ENCODE results near the gene FNIP2.
"Not testable (repeated sequence)": the region's sequence is repeated elsewhere in the genome, so short reads cannot be mapped to it uniquely, and the experiment has no call there.

Gene FNIP2

GRCh38 chr4:158927774-158928173 is 158.9 kb downstream of the FNIP2 start:
- DNase-seq; in situ Hi-C loops (cut with MboI; ENCODE audit: low pct_unique_long_range_greater_than_20kb, low sequenced_read_pairs): not testable (repeated sequence)

GRCh38 chr4:158929939-158930638 is 161.3 kb downstream of the FNIP2 start:
- in situ Hi-C loops (cut with MboI; ENCODE audit: low pct_unique_long_range_greater_than_20kb, low sequenced_read_pairs) = no loop called here
- no peak for DNase-seq

- in situ Hi-C loops (cut with MboI; ENCODE audit: low pct_unique_long_range_greater_than_20kb, low sequenced_read_pairs) = no loop called here
- DNase-seq = no peak
Measured at GRCh38 chr4:158930639-158930972, 161.8 kb downstream of the FNIP2 start.

- in situ Hi-C loops (cut with MboI; ENCODE audit: low pct_unique_long_range_greater_than_20kb, low sequenced_read_pairs) = no loop called here
Measured at GRCh38 chr4:158933236-158933635, 164.4 kb downstream of the FNIP2 start.

GRCh38 chr4:158934996-158935669 is 166.3 kb downstream of the FNIP2 start:
- DNase-seq = no peak
- in situ Hi-C loops (cut with MboI; ENCODE audit: low pct_unique_long_range_greater_than_20kb, low sequenced_read_pairs) = no loop called here

More at GRCh38 chr4:158933236-158933635, 164.4 kb downstream of the FNIP2 start:
- no peak for DNase-seq

- in situ Hi-C loops (cut with MboI; ENCODE audit: low pct_unique_long_range_greater_than_20kb, low sequenced_read_pairs) = no loop called here
Measured at GRCh38 chr4:158936238-158936637, 167.4 kb downstream of the FNIP2 start.

GRCh38 chr4:158938220-158939044 is 169.6 kb downstream of the FNIP2 start:
- in situ Hi-C loops (cut with MboI; ENCODE audit: low pct_unique_long_range_greater_than_20kb, low sequenced_read_pairs) = no loop called here
- DNase-seq = no peak

More at GRCh38 chr4:158936238-158936637, 167.4 kb downstream of the FNIP2 start:
- DNase-seq = no peak

- in situ Hi-C loops (cut with MboI; ENCODE audit: low pct_unique_long_range_greater_than_20kb, low sequenced_read_pairs) = no loop called here
- no peak for DNase-seq
Measured at GRCh38 chr4:158940271-158940670, 171.4 kb downstream of the FNIP2 start.

- DNase-seq = no peak
- in situ Hi-C loops (cut with MboI; ENCODE audit: low pct_unique_long_range_greater_than_20kb, low sequenced_read_pairs) = no loop called here
Measured at GRCh38 chr4:158941321-158941720, 172.5 kb downstream of the FNIP2 start.

- in situ Hi-C loops (cut with MboI; ENCODE audit: low pct_unique_long_range_greater_than_20kb, low sequenced_read_pairs) = no loop called here
- DNase-seq = no peak
Measured at GRCh38 chr4:158941895-158942294, 173.1 kb downstream of the FNIP2 start.

- in situ Hi-C loops (cut with MboI; ENCODE audit: low pct_unique_long_range_greater_than_20kb, low sequenced_read_pairs) = no loop called here
- DNase-seq = peak; percentile 35
Measured at GRCh38 chr4:158945529-158946108, 176.8 kb downstream of the FNIP2 start.

GRCh38 chr4:158946825-158947224 is 178.0 kb downstream of the FNIP2 start:
- in situ Hi-C loops (cut with MboI; ENCODE audit: low pct_unique_long_range_greater_than_20kb, low sequenced_read_pairs) = no loop called here
- no peak for DNase-seq

GRCh38 chr4:158948071-158948470 is 179.2 kb downstream of the FNIP2 start:
- DNase-seq = no peak
- in situ Hi-C loops (cut with MboI; ENCODE audit: low pct_unique_long_range_greater_than_20kb, low sequenced_read_pairs) = no loop called here

- no peak for DNase-seq
- in situ Hi-C loops (cut with MboI; ENCODE audit: low pct_unique_long_range_greater_than_20kb, low sequenced_read_pairs) = no loop called here
Measured at GRCh38 chr4:158949099-158949498, 180.3 kb downstream of the FNIP2 start.

GRCh38 chr4:158952221-158952774 is 183.5 kb downstream of the FNIP2 start:
- peak; percentile 32 for DNase-seq
- in situ Hi-C loops (cut with MboI; ENCODE audit: low pct_unique_long_range_greater_than_20kb, low sequenced_read_pairs) = not testable (repeated sequence)

- DNase-seq; in situ Hi-C loops (cut with MboI; ENCODE audit: low pct_unique_long_range_greater_than_20kb, low sequenced_read_pairs): not testable (repeated sequence)
Measured at GRCh38 chr4:158956345-158956744, 187.5 kb downstream of the FNIP2 start.

GRCh38 chr4:158956918-158957317 is 188.1 kb downstream of the FNIP2 start:
- in situ Hi-C loops (cut with MboI; ENCODE audit: low pct_unique_long_range_greater_than_20kb, low sequenced_read_pairs); DNase-seq: not testable (repeated sequence)

Measured in KBM-7 (cell line).